Muscle layer of duodenum (tissue), 2 donors: Measurements from ENCODE around the gene UST.

Source experiments
- H3K27ac ChIP-seq: one replicate; pipeline ENCODE4 v1.7.0; 2013; ENCODE audit warnings: mild to moderate bottlenecking, low read length
- H3K27me3 ChIP-seq: one replicate; pipeline ENCODE4 v1.7.0; 2013; ENCODE audit warnings: low read depth, mild to moderate bottlenecking, control low read depth, low read length
- H3K36me3 ChIP-seq, 2 donors: one replicate each; pipeline ENCODE4 v1.7.0; 2013; ENCODE audit warnings: low read length in 2 of 2, control low read depth in 1 of 2, mild to moderate bottlenecking in 1 of 2; ENCODE audit not compliant: insufficient read depth in 2 of 2, control insufficient read depth in 1 of 2
- H3K4me1 ChIP-seq, 2 donors: one replicate each; pipeline ENCODE4 v1.7.0; 2013; ENCODE audit warnings: low read length in 2 of 2, mild to moderate bottlenecking in 2 of 2, control low read depth in 1 of 2, moderate library complexity in 1 of 2; ENCODE audit not compliant: insufficient read depth in 2 of 2, control insufficient read depth in 1 of 2
- H3K4me3 ChIP-seq, 2 donors: one replicate each; pipeline ENCODE4 v1.7.0; 2013; ENCODE audit warnings: low read length in 2 of 2, low read depth in 1 of 2, mild to moderate bottlenecking in 1 of 2
- H3K9me3 ChIP-seq, 2 donors: one replicate each; pipeline ENCODE4 v1.7.0; 2013; ENCODE audit warnings: low read length in 2 of 2, control low read depth in 1 of 2, mild to moderate bottlenecking in 1 of 2; ENCODE audit not compliant: control insufficient read depth in 1 of 2
- donor health status: healthy.

UST gene

GRCh38 chr6:148959501-148959900 is 212.7 kb downstream of the UST start:
- Histone ChIP-seq H3K9me3 (no peaks in the 10 kb centered on the region), H3K36me3 (no peaks in the 10 kb centered on the region), H3K4me3 (no peak overlapping the region), H3K27ac (no peak overlapping the region), H3K27me3 (no peaks in the 10 kb centered on the region), H3K4me1 (no peaks in the 10 kb centered on the region)

DNA sequence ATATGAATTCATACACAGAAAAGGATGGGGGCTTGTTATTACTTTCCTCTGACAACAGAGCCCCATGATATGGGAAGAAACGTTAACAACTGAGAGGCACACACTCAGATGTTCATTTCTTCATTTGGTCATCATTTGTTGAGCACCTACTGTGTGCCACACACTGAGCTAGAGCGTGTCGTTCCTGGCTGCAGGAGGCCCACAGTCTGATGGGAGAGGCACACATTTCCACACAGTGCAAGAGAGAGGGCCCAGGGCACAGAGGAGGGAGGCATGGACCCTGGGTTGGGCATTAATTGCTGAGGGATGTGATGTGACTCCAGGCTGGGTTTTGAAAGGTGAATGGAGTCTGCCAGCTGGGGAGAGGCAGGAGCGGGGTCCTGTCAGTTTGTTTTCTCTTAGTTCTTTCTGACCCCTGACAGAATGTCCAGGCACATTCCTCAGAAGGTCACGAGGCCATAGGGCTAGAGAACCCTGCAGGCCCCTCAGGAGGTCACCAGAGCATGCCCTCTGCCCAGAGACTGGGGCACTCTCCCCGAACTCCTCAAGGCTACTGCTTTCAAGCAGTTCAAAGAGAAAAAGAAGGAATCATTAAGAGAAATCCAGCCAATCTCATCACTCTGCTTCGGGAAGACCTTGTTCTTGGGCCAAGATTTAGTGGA is 216.2 kb downstream of the UST start:
- Histone ChIP-seq H3K4me3 (no peak overlapping the region), H3K36me3 (peaks cover 0 to 4% of the 10 kb centered on the region in 2 donors), H3K9me3 (no peaks in the 10 kb centered on the region), H3K4me1 (peaks cover 0 to 1% of the 10 kb centered on the region in 2 donors), H3K27ac (no peak overlapping the region), H3K27me3 (no peaks in the 10 kb centered on the region)

- peaks cover 0 to 9% of the 10 kb centered on the region in 2 donors for H3K4me1 ChIP-seq
- H3K27ac ChIP-seq = no peak overlapping the region
- H3K4me3 ChIP-seq = no peak overlapping the region
- H3K36me3 ChIP-seq = peaks cover 0 to 7% of the 10 kb centered on the region in 2 donors
- H3K27me3 ChIP-seq = no peaks in the 10 kb centered on the region
- H3K9me3 ChIP-seq = no peaks in the 10 kb centered on the region
These were observed 216.9 kb downstream of the UST start for GRCh38 chr6:148963738-148964137.

GRCh38 chr6:148964467-148964866 is 217.6 kb downstream of the UST start:
- H3K27ac ChIP-seq = no peak overlapping the region
- H3K4me3 ChIP-seq = no peak overlapping the region
- H3K27me3 ChIP-seq = no peaks in the 10 kb centered on the region
- peaks cover 0 to 7% of the 10 kb centered on the region in 2 donors for H3K36me3 ChIP-seq
- H3K4me1 ChIP-seq = peaks cover 0 to 12% of the 10 kb centered on the region in 2 donors
- no peaks in the 10 kb centered on the region for H3K9me3 ChIP-seq

GRCh38 chr6:148965287-148965686 is 218.5 kb downstream of the UST start:
- Histone ChIP-seq H3K27ac (no peak overlapping the region), H3K9me3 (no peaks in the 10 kb centered on the region), H3K36me3 (peaks cover 0 to 7% of the 10 kb centered on the region in 2 donors), H3K27me3 (no peaks in the 10 kb centered on the region), H3K4me3 (no peak overlapping the region), H3K4me1 (peaks cover 0 to 12% of the 10 kb centered on the region in 2 donors)

DNA sequence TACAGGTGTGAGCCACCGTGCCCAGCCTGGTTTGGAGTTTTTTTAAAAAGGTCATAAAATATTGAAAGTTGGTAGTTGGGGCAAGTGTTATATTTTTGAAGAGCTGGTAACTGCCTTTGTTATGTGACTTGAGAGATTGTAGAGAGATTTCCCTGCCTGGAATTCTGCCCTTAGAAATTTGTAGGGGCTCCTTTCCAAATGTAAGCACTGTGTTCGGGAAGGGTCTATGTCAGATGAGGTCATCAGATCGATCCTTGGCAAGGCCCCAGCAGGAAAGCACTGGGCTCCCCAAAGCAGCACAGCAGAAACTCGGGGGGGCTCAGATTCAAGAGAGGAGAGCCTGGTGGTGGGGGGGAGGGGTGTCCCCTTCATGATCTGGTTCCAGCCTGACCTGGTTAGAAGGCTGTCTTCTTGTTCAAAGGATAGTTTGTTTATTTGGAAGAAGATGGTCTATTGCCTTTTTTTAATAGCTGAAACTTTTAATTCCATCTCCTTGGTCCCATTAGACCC is 220.2 kb downstream of the UST start:
- H3K27ac ChIP-seq = no peak overlapping the region

GRCh38 chr6:148967541-148967956 is 220.7 kb downstream of the UST start:
- H3K9me3 ChIP-seq = no peaks in the 10 kb centered on the region
- peaks cover 0 to 12% of the 10 kb centered on the region in 2 donors for H3K4me1 ChIP-seq
- peaks cover 0 to 7% of the 10 kb centered on the region in 2 donors for H3K36me3 ChIP-seq
- no peak overlapping the region for H3K27ac ChIP-seq
- no peak overlapping the region for H3K4me3 ChIP-seq
- no peaks in the 10 kb centered on the region for H3K27me3 ChIP-seq

More for the DNA sequence above, 220.2 kb downstream of the UST start:
- Histone ChIP-seq H3K4me3 (no peak overlapping the region), H3K4me1 (peaks cover 0 to 12% of the 10 kb centered on the region in 2 donors), H3K27me3 (no peaks in the 10 kb centered on the region), H3K9me3 (no peaks in the 10 kb centered on the region), H3K36me3 (peaks cover 0 to 7% of the 10 kb centered on the region in 2 donors)

DNA sequence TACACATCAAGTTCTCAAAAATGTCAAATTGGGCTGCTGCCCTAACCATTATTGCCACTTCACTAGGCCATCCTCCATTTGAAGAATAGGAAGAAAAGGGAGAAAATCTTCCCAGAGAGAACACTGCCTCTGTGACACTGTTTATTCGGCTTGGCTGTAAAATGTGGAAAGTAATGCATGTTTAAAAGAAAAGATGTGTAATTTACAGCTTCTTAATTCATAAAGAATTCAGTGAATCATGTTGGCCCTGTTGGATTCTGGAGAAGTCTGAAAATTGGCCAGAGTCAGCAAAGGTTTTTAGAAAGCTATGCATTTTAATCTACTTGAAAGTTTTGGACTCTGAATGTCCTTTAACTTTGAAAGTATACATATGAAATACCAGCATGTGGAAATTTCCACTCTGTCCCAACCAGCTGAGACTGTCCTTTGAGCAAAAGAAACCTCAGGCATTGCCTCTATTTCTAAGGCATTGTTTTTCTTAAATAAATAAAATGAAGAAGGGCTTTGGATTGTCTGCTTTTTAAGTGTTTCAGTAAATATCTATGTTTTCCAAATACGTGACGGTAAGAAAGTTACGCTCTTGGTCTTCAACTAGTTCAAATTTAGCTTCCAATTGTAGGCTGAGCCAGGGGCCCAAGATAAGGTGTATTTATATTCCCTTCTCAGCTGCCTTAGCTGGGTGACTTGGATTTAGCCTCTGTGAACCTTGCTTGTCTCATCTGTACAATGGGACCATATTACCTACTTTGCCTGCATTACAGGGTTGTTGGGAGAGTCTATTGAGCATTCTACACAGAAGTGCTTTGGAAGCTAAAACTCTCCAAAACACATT is 222.2 kb downstream of the UST start:
- peaks cover 0 to 12% of the 10 kb centered on the region in 2 donors for H3K4me1 ChIP-seq
- H3K4me3 ChIP-seq = no peak overlapping the region
- H3K27me3 ChIP-seq = no peaks in the 10 kb centered on the region
- H3K9me3 ChIP-seq = no peaks in the 10 kb centered on the region
- peaks cover 0 to 7% of the 10 kb centered on the region in 2 donors for H3K36me3 ChIP-seq
- no peak overlapping the region for H3K27ac ChIP-seq

GRCh38 chr6:148969603-148970061 is 222.8 kb downstream of the UST start:
- Histone ChIP-seq H3K9me3 (no peaks in the 10 kb centered on the region), H3K4me1 (peaks cover 0 to 12% of the 10 kb centered on the region in 2 donors), H3K36me3 (peaks cover 0 to 7% of the 10 kb centered on the region in 2 donors), H3K4me3 (no peak overlapping the region), H3K27me3 (no peaks in the 10 kb centered on the region), H3K27ac (no peak overlapping the region)

DNA sequence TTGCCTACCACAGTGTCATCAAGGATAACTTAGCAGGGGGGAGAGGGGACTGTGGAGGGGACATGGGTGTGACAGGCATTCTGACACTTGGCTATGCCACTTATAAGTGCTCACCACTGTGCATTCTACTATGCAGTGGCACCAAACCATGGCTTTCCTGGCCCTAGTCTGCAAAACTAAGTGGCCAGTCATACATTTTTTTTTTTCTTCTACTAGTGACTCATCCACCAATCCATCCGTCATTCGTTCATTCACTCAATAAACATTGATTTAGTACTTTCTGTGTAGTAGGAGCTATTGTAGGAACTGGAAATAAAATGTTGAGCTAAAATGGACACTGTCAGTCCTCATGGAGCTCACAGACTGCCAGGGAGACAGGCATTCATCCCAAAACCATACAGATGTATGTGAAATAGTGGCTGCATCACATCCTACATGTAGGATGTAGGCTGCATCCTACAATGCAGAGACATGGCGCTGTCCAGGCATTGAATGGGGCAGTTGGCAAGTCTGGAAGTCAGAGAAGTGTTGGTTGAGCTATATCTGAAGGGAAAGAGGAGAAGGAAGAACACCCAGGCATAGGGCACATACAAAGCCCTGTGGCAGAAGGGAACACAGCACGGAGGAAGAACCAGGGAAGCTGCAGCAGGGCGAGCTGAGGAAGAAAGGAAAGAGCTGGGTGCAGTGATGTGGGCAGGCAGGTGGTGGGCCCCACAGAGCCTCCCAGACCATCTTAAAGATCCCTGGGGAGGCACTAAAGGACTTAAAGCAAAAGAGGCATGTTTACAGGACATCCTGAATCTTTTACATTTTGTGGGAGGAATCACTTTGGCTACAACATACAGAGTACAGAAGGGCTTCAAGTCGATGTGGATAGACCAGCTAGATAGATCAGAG is 224.4 kb downstream of the UST start:
- Histone ChIP-seq H3K9me3 (no peaks in the 10 kb centered on the region), H3K36me3 (peaks cover 0 to 3% of the 10 kb centered on the region in 2 donors), H3K27ac (no peak overlapping the region), H3K4me1 (peaks cover 0 to 12% of the 10 kb centered on the region in 2 donors), H3K27me3 (no peaks in the 10 kb centered on the region), H3K4me3 (no peak overlapping the region)
